ENCODE measurements around the gene HPCAL4.

The HPCAL4 gene

DNA sequence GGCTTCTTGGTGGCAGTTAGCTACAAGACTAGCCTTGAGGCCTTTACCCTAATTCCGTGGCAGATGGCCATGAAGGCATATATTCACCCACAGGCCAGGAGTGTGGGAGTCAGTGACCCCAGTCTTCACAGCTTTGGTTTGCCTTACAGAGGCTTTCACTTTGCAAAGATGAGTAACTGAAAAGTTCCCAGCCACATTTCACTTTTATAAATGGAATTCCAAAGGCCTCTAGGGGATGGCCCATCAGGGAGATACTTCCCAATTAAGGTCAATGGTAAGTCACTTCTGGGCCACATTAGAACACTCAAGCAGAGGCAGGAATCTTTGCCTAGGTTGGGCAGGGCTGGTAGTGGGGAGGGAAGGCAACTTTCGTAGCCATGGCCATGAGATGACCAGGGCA is 38.7 kb downstream of the HPCAL4 start:
- no peak for DNase-seq

DNA sequence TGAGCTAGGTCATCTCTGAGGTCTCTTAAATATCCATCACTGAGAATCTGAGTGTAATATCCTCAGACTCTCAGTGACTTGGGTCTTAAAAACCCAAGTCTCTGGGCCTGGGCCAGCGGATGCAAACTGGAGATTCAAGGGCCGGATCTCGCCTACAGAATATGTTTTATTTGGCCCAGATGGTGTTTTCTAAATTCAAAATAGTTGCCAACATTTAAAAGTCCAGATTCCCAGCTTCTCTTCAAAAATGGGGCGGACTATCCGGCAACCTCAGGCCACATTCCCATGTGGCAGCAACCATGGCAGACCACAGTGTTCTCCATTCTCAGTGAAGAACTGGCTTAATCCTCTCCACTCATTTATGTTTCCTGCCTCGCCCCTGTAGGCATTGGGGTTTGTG is 39.1 kb downstream of the HPCAL4 start:
- no peak for DNase-seq

- no peak for DNase-seq
Measured at GRCh38 chr1:39650431-39650830, 40.8 kb downstream of the HPCAL4 start.

DNA sequence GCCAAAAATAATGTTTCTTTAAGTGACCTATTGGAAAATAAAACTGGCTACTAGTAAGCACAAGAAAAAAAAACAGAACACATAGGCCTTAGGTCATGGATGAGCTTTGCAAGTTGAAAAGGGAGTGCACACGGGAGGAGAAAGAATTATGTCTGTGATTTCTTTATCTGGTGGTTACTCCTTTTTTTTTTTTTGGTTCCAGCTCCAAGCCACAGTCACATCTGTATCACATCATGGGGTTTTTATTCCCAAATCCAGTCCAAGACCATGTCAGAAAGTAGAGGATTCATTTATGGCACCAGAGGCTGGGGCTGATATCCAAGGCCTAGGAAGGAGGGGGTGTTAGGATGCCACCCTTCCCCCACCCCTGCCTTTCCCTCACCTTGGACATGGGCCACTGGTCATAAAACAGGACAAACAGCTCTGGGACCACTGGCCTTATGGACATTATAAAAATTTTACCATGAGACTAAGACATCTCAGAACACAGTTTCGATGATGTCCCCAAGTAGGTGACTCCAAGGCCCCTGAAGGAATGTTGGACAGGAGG is 41.5 kb downstream of the HPCAL4 start:
- no peak for DNase-seq

GRCh38 chr1:39648496-39648895 is 42.7 kb downstream of the HPCAL4 start:
- no peak for DNase-seq

- no peak for DNase-seq
Measured at GRCh38 chr1:39647247-39647646, 44.0 kb downstream of the HPCAL4 start.

GRCh38 chr1:39646232-39647081 is 44.8 kb downstream of the HPCAL4 start:
- DNase-seq, result no peak

GRCh38 chr1:39645411-39646043 is 45.7 kb downstream of the HPCAL4 start:
- no peak for DNase-seq

GRCh38 chr1:39643705-39644104 is 47.5 kb downstream of the HPCAL4 start:
- no peak for DNase-seq

GRCh38 chr1:39642796-39643195 is 48.4 kb downstream of the HPCAL4 start:
- no peak for DNase-seq

- DNase-seq, result no peak
Measured at GRCh38 chr1:39640861-39641260, 50.4 kb downstream of the HPCAL4 start.

DNA sequence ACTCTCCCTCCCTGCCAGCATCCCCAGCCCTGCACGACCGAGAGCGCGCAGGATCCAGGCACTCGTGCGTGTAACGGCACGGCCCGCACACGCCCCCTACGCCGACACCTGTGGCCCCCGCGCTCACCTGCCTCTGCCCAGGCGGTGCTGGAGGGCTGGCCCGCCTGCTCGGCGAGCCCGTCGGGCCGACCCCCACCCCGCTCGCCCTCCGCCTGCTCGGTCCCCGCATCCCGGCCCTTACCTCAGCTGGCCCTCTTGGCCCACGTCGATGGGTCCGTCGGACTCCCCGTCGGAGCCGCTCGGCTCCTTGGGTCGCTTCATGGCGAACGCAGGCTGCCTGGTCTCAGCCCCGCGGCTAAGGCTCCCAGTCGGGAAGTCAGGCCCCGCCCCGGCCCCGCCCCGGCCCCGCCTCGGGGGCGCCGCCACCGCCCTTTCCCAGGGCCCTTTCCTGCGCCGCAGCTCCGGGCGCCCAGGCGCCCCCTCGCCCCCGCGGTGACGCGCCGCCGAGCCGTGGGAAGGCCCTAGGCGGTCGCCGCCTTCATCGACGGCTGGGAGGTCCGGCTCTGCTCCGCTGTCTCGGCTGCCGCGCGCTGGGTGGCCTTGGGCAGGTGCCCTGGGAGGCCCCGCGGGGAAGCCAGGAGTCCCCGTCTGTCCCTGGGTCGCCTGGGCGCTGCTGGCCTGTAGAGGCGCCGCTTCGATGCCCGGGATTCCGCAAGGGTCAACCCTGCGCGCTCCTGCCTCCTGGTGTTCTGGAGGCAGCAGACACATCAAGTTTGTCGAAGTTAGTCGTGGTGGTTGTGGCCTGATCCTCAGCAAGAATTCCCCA is 51.7 kb downstream of the HPCAL4 start, which contains the start of gene HEYL:
TSS of gene HEYL (minus strand) at position 339 of the 826 bp plus-strand sequence. CDS start at position 321, 18 bp downstream.
- peak in 2 of 58 donors; percentile 13 to 25 for DNase-seq

DNA sequence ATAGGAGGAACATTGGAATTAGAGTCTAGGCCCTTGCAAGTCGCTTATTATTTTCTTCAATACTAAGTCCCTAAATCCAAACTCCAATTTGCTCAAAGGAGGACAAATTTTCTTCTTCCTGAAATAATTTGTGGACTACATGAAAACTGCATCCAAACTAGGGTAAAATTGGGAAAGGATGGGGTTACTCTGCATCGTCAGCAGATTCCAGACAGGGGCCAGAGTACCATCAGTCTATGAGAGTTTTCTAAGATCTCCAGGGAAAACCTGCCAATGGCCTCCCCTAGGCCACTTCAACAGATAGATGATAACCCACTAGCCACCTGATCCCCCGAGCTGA is 52.3 kb downstream of the HPCAL4 start:
- DNase-seq, result no peak

- DNase-seq, result no peak
Measured at GRCh38 chr1:39637361-39637760, 53.9 kb downstream of the HPCAL4 start.

DNA sequence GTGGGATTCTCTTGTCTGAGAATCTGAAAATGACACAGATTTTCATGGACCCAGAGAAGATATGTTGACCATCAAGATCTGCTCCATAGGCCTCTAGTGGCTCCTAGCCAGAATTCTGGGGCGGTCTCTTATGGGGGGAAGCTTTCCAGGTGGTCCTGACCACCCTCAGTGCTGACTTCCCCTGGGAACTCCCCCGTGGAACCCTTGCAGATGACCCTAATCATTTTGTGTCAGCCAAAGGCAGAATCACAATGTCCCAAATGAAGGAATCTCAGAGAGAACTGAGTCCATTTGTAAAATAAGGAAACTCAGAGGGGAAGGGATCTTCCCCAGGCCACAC is 55.4 kb downstream of the HPCAL4 start:
- DNase-seq, result no peak

DNA sequence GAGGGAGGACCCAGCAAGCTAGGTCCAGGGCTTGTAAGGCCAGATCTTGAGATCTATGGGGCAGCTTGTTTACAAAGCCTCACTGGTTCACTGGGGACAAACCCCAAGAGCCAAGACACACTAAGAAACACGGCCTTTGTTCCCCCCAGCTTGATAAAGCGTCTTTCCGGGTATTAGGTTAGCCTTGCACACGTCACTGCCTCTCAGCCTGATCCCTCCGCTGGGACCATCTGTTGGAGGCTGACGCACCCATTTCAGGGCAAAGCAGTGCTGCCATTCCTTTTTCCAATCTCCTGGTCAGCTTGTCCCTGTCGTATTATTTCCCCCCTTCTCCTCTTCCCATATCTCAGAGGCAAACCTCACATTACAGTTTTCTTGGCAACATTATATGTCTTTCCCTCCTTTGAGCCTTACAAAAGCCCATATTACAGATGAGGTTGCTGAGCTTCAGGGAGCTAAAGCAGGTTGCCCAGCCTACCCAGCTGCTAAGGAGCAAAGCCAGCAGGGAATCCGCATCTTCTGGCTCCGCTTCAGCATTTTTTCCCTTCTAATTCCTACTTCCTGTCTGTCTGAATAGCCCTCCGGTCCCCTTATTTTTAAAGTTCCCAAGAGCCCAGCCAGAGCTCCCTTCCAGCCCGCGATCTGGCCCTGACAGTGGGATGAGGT is 55.9 kb downstream of the HPCAL4 start:
- no peak for DNase-seq

- no peak for DNase-seq
Measured at GRCh38 chr1:39633422-39633821, 57.8 kb downstream of the HPCAL4 start.

DNA sequence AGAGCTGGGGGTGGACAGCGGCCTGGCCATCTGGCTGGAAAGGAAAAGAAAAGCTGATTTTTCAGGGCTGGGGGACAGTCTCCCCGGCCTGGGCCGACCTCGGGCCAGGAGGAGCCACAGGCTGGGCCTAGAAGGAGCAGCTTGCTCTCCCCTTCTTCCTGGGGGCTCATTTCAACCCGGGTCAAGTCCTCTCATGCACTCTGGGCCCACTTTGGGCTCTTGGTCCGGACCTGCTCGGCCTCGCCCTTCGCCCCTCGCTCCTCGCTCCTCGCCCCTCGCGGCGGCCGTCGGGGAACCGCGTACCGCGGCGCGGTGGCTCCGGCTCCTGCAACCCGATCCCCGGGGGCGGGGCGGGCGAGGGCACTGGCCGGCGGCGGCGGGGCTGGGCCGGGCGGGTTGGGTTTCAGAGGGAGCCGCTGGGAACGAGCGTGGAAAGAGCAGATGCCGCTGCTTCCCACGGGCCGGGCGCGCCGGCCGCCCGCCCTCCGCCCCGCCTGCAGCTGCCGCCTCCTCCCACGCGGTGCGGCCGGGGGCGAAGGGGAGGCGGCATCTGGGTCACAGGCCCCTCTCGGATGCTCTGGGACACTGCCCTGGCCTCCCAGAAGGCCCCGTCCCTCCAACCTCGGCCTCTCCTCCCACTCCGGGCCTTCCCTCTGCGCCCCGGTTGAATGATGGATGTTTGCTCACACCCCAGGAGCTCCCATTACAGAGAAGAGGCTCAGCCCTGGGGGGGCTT is 58.4 kb downstream of the HPCAL4 start:
- peak in 8 of 58 donors; percentile 4 to 37 (median 19) for DNase-seq

- no peak for DNase-seq
Measured at GRCh38 chr1:39632323-39632681, 58.9 kb downstream of the HPCAL4 start.
